Stimulated activated naive CD8-positive, alpha-beta T cell treated with anti-CD3 and anti-CD28 coated beads, Interleukin-15, Interleukin-2, amounts not matched to agents 100 ng/mL and 50 ng/mL, for 24 hours (primary cell): Measurements from ENCODE around the gene SETDB1.
A peak's percentile ranks its signal among the peaks of the same experiment; 100 is the strongest.
"Not testable (repeated sequence)": the region's sequence is repeated elsewhere in the genome, so short reads cannot be mapped to it uniquely, and the experiment has no call there.

ENCODE experiments used
- H3K27ac Mint-ChIP-seq: one replicate; pipeline ENCODE4 v1.8.0; 2021; ENCODE audit warnings: mild to moderate bottlenecking, mixed read lengths
- H3K27me3 Mint-ChIP-seq: one replicate; pipeline ENCODE4 v1.8.0; 2021; ENCODE audit warnings: mixed read lengths
- H3K36me3 Mint-ChIP-seq: one replicate; pipeline ENCODE4 v1.8.0; 2021; ENCODE audit warnings: low read depth, mixed read lengths
- H3K4me1 Mint-ChIP-seq: one replicate; pipeline ENCODE4 v1.8.0; 2021; ENCODE audit warnings: low read depth, mixed read lengths
- H3K4me3 Mint-ChIP-seq: one replicate; pipeline ENCODE4 v1.8.0; 2021; ENCODE audit warnings: mild to moderate bottlenecking, mixed read lengths
- H3K9me3 Mint-ChIP-seq: one replicate; pipeline ENCODE4 v1.8.0; 2021; ENCODE audit warnings: mixed read lengths

SETDB1 gene

DNA sequence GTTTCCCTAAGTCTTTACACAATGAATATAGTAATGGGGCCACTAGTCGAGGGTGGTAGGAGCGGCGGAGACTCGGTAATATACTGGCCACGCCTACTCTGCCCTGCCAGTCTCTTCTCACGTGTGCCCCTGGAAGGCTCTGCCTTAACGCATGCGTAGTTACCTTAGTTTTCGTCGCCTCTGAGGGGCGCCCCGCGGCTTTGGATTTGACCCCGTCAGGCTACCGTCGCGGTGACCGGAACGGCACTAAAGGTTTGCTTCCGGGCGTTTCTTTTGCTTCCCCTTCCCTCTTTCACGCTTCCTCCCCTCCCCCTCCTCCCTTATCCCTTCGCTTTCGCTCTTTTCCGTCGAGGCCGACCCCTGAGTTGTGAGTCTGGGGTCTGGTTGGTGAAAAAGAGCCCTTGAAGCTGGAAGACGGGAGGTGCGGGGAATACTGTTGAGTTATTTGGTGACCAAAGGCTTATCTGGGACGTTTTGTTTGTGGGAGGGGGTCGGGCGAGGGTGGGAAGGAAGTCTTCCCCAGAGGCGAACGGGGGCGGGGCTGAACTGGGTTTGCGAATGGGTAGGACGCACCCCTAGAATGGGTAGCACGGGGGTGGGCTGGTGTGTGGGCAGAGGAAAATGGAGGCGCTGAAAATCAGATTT, at the start of gene SETDB1:
Gene SETDB1, plus strand, starts transcription at position 267 of the 645 bp plus-strand sequence. CDS start 1,352 bp downstream, outside the sequence.
- peaks cover 38% of the 10 kb centered on the region for H3K36me3 Mint-ChIP-seq
- H3K4me3 Mint-ChIP-seq = peak within 1 kb of the TSS; percentile 96
- H3K27ac Mint-ChIP-seq = peak within 1 kb of the TSS; percentile 95

DNA sequence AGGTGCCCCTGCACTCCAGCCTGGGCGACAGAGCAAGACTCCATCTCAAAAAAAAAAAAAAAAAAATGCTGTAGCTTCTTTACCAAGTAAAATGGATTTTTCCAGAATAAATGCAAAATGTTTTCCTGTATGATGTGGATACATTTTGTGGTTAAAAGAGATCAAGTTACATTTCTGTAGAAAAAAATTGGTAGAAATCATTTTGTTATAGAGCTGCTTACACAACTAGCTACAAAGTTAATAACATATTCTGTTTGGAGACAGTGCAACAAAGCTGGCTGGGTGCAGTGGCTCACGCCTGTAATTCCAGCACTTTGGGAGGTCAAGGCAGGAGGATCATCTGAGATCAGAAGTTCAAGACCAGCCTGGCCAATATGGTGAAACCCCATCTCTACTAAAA, 47.2 kb upstream of the SETDB1 start:
- not testable (repeated sequence) for H3K36me3 Mint-ChIP-seq, H3K27me3 Mint-ChIP-seq, H3K27ac Mint-ChIP-seq, H3K9me3 Mint-ChIP-seq, H3K4me3 Mint-ChIP-seq
- peaks cover 46% of the 10 kb centered on the region for H3K4me1 Mint-ChIP-seq

More for the DNA sequence above, at the start of gene SETDB1:
- no peaks in the 10 kb centered on the region for H3K9me3 Mint-ChIP-seq
- H3K27me3 Mint-ChIP-seq = no peaks in the 10 kb centered on the region
- peaks cover 44% of the 10 kb centered on the region for H3K4me1 Mint-ChIP-seq

DNA sequence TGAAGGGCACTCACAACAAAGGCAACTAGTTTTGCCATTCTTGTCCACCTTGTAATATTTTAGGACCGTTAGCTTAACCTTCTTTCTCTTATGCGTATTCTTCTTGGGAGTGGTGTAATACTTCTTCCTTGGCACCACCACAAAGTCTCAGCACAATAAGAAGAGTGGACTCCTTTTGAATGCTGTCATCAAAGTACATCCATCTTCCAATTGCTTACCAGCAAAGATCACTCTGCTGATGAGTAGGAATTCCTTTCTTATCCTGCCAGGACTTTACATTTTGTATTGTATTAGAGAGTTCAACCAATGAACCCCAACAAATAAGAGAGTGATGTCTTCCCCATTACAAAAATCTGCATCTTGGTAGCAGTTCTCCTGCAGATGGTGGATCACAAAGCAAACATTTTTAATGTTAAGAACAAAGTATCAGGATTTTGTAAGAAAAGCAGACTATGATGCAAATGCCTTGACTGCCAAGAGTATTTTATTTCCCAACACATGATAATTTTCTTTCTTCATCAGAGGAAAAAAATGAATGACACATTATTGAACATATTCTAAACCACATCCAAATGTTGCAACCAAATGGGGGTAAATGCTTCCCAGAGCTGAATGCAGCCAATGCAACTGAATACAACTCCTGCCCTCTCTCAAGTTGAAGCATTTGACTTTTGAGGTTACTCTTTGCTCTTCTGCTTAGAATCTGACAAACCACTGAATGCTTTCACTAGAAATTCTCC, 44.7 kb upstream of the SETDB1 start:
- H3K4me3 Mint-ChIP-seq = no peak overlapping the region

DNA sequence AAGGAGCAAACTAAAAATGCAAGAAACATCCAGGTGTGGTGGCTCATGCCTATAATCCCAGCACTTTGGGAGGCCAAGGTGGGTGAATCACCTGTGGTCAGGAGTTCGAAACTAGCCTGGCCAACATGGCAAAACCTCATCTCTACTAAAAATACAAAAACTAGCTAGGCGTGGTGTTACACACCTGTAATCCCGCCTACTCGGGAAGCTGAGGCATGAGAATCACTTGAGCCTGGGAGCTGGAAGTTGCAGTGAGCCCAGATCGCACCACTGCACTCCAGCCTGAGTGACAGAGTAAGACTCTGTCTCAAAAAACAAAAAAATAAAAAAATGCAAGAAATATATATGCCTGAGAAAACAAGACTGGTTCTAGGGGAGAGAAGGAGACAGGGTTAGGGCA, 43.0 kb upstream of the SETDB1 start:
- H3K27me3 Mint-ChIP-seq, H3K9me3 Mint-ChIP-seq, H3K4me3 Mint-ChIP-seq, H3K27ac Mint-ChIP-seq, H3K36me3 Mint-ChIP-seq: not testable (repeated sequence)
- peaks cover 37% of the 10 kb centered on the region for H3K4me1 Mint-ChIP-seq

More for the DNA sequence above, 44.7 kb upstream of the SETDB1 start:
- Mint-ChIP-seq H3K4me1 (peaks cover 31% of the 10 kb centered on the region), H3K36me3 (no peaks in the 10 kb centered on the region), H3K27ac (no peak overlapping the region), H3K27me3 (no peaks in the 10 kb centered on the region), H3K9me3 (no peaks in the 10 kb centered on the region)

DNA sequence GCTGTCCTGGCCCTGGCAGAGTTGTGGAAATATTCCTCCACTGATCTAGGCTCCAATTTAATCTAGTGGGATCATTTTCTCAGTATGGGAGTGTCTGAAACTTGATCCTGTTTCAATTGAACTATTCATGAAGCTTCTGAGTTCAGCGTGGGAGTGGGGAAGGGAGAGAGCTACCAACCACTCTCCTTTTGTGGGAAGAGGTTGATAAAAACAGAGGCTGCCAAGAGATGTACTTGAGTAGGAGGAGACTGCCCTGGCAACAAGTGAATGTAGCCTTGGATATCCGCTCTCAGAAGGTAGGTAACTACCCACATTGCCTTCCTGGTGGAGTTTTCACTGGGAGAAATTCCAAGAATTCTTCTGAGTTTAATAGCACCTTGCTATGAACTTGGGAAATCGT, 39.1 kb upstream of the SETDB1 start, which contains the start of gene CTXND2:
Gene CTXND2, plus strand, starts transcription at position 119 of the 400 bp plus-strand sequence. CDS start 25,179 bp downstream, outside the sequence.
- Mint-ChIP-seq H3K9me3 (no peaks in the 10 kb centered on the region), H3K4me3 (no peak within 1 kb of the TSS), H3K27me3 (no peaks in the 10 kb centered on the region), H3K27ac (no peak within 1 kb of the TSS), H3K4me1 (peaks cover 60% of the 10 kb centered on the region), H3K36me3 (no peaks in the 10 kb centered on the region)

DNA sequence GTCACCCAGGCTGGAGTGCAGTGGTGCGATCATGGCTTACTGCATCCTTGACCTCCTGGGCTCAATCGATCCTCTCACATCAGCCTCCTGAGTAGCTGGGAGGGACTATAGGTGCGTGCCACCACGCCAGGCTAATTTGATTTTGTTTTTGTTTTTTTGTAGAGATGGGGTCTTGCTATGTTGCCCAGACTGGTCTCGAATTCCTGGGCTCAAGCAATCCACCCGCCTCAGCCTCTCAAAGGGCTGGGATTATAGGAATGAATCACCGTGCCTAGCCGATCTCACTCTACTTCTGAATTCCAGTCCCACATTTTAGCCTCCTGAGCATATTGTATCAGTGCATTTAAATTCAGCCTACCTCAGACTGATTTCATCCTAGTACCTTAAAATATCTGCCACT, 37.4 kb upstream of the SETDB1 start:
- H3K27ac Mint-ChIP-seq = peak overlapping the region; percentile 51
- H3K4me1 Mint-ChIP-seq = peaks cover 48% of the 10 kb centered on the region
- no peaks in the 10 kb centered on the region for H3K36me3 Mint-ChIP-seq
- no peaks in the 10 kb centered on the region for H3K27me3 Mint-ChIP-seq
- no peak overlapping the region for H3K4me3 Mint-ChIP-seq
- H3K9me3 Mint-ChIP-seq = no peaks in the 10 kb centered on the region

DNA sequence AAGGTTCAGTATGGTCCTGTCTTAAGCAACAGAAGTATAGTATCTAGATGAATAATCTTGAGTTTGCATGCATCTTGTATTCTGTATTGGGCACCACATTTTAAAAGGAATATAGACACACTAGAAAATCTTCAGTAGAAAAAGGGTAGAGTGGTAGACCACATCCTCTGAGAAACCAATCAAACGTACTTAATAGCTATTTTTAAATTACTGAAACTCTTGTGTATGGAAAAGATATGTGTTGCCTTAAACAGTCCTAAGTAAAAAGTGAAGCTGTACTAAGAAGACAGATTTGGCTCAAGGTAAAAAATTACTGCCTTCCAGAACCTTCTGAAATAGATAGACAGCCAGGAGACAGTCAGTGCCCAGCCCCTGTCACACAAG, 36.1 kb upstream of the SETDB1 start:
- Mint-ChIP-seq H3K4me3 (peak overlapping the region; percentile 57), H3K4me1 (peaks cover 44% of the 10 kb centered on the region), H3K36me3 (no peaks in the 10 kb centered on the region), H3K27me3 (no peaks in the 10 kb centered on the region), H3K27ac (peak overlapping the region; percentile 93), H3K9me3 (no peaks in the 10 kb centered on the region)

DNA sequence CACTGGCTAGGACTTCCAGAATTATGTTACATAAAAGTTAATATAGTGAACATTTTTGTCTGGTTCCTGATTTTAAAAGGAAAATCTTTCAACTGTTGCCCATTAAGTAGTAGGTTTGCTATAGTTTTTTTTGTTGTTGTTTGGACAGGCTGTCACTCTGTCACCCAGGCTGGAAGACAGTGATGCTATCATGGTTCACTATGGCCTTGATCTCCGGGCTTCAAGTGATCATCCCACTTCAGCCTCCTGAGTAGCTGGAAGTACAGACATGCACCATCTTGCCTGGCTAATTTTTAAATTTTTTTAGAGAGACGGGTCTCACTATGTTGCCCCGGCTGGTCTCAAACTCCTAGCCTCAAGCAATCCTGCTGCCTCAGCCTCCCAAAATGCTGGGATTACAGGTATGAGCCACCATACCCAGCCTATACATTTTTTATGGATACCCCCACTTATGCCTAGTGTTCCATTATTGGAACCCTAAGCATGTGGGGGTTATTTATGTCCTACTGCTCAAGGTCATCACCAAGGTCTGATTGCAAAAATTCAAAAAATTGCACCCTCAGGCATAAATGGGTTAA, 32.7 kb upstream of the SETDB1 start:
- Mint-ChIP-seq H3K27me3 (peaks cover 3% of the 10 kb centered on the region), H3K4me3 (no peak overlapping the region), H3K4me1 (peaks cover 44% of the 10 kb centered on the region), H3K36me3 (no peaks in the 10 kb centered on the region), H3K27ac (no peak overlapping the region), H3K9me3 (no peaks in the 10 kb centered on the region)

DNA sequence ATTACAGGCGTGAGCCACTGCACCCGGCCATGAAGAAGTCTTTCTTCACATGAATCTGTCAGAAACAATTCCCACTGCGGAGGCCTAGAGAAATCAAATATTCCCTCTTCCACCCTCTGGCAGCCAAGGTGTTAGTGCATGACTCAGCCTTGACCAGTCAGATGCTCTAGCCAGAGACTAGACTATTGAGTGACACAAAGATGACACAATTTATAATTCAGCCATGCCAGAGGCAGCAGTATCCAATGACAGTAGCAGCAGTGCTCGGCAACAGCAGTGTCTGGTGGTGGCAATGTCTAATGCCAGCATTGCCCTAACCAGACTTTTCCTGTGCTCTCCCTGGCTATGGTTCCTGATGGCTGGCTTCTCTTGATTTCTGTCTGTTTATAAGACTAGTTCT, 30.5 kb upstream of the SETDB1 start:
- H3K36me3 Mint-ChIP-seq = no peaks in the 10 kb centered on the region
- H3K27ac Mint-ChIP-seq = no peak overlapping the region
- peaks cover 24% of the 10 kb centered on the region for H3K4me1 Mint-ChIP-seq
- no peak overlapping the region for H3K4me3 Mint-ChIP-seq
- peaks cover 3% of the 10 kb centered on the region for H3K27me3 Mint-ChIP-seq
- no peaks in the 10 kb centered on the region for H3K9me3 Mint-ChIP-seq

DNA sequence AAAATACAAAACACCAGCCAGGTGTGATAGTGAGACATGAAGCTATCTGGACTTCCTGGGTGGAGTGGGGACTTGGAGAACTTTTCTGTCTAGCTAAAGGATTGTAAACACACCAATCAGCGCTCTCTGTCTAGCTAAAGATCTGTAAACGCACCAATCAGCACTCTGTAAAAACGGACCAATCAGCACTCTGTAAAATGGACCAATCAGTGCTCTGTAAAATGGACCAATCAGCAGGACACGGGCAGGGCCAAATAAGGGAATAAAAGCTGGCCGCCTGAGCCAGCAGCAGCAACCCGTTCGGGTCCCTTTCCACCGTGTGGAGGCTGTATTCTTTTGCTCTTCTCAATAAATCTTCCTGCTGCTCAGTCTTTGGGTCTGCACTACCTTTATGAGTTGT, 26.4 kb upstream of the SETDB1 start:
- H3K27ac Mint-ChIP-seq, H3K27me3 Mint-ChIP-seq, H3K4me3 Mint-ChIP-seq, H3K36me3 Mint-ChIP-seq, H3K9me3 Mint-ChIP-seq: not testable (repeated sequence)
- H3K4me1 Mint-ChIP-seq = peaks cover 11% of the 10 kb centered on the region

DNA sequence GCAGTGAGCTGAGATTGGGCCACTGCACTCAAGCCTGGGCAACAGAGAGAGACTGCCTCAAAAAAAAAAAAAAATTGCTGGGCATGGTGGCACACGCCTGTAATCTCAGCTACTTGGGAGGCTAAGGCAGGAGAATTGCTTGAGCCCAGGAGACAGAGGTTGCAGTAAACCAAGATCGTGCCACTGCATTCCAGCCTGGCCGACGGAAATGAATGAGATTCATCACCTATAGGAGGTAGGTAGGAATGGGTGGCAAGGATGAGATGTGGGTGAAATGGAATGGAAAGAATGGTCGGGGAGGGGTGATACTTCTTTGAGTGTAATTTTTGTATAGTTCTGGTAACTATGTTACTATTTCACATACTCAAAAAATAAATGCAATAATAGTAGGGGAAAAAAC, 23.8 kb upstream of the SETDB1 start:
- H3K36me3 Mint-ChIP-seq = no peaks in the 10 kb centered on the region
- H3K4me3 Mint-ChIP-seq = no peak overlapping the region
- H3K27me3 Mint-ChIP-seq = no peaks in the 10 kb centered on the region
- H3K9me3 Mint-ChIP-seq = no peaks in the 10 kb centered on the region
- H3K4me1 Mint-ChIP-seq = peaks cover 13% of the 10 kb centered on the region
- no peak overlapping the region for H3K27ac Mint-ChIP-seq

DNA sequence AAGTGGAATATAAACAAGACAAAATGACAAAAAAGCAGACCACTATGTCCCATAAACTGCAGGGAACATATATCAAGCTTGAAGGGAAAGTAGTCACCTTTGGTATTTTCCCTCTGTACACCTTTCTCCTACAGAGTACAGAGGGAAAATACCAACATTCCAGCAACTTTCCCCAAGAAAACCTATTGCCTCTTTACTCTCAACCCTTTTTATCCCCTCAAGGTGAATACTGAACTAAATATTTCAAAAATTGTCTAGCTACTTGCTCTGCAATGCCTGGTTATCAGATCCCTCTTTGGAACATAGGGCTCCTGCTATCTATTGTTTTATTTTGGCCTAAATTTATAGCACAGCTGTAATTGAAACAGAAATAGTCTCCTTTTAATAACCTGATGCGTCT, 23.4 kb upstream of the SETDB1 start:
- H3K4me1 Mint-ChIP-seq = peaks cover 16% of the 10 kb centered on the region
- H3K4me3 Mint-ChIP-seq = no peak overlapping the region
- no peaks in the 10 kb centered on the region for H3K27me3 Mint-ChIP-seq
- H3K27ac Mint-ChIP-seq = no peak overlapping the region
- H3K36me3 Mint-ChIP-seq = no peaks in the 10 kb centered on the region
- no peaks in the 10 kb centered on the region for H3K9me3 Mint-ChIP-seq

DNA sequence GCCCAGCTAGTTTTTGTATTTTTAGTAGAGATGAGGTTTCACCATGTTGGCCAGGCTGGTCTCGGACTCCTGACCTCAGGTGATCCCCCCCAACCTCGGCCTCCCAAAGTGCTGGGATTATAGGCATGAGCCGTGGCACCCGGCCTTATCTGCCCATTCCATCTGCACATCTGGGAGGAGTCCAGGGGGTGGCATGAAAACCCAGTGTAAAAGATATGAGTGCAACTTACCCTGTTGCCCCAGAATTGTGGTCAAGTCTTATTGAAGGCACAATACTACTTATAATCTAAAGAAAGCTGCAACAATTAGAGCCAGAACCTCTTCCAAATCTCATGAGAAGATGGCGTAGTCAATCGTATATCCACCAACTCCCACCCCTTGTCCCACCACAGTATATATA, 20.9 kb upstream of the SETDB1 start:
- no peaks in the 10 kb centered on the region for H3K27me3 Mint-ChIP-seq

DNA sequence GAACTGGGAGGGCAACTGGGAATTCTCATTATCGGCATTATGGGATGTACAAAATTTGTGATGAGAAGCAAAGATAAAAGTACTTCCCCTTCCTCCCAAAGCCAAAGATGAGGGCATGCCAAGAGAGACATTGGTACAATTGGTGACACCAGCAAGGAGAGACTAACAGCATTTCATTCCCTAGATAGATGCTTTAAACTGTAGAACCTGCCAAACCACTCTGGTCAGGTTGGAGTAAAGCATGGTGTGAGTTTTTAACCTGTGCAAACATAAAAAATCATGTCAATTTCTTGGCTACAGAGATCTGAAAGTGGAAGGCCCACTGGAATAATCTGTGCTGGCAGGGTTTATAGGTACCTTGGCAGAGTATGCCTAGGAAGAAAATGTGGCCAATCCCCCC, 19.8 kb upstream of the SETDB1 start:
- Mint-ChIP-seq H3K36me3 (no peaks in the 10 kb centered on the region), H3K27ac (no peak overlapping the region), H3K9me3 (no peaks in the 10 kb centered on the region), H3K4me3 (no peak overlapping the region), H3K4me1 (peaks cover 26% of the 10 kb centered on the region), H3K27me3 (no peaks in the 10 kb centered on the region)

More for the DNA sequence above, 20.9 kb upstream of the SETDB1 start:
- no peak overlapping the region for H3K4me3 Mint-ChIP-seq
- no peak overlapping the region for H3K27ac Mint-ChIP-seq
- H3K36me3 Mint-ChIP-seq = no peaks in the 10 kb centered on the region
- peaks cover 26% of the 10 kb centered on the region for H3K4me1 Mint-ChIP-seq
- no peaks in the 10 kb centered on the region for H3K9me3 Mint-ChIP-seq

DNA sequence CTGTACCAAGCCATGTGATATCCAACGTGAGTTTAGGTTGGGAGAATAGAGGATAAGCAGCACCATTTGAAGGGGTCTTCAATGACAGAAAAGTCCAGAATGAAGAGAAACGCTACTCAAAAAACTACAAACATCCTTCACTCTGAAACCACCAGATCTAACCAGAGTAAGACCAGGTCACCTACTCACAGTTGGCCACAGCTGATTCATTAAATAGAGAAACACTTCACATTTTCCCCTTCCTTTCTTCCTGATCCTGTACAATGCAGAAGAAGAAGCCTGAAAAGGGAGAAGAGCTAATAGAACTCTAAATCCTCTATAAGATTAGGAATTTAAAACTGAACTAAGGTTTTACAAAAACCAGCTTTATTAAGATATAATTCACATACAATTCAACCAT, 19.4 kb upstream of the SETDB1 start:
- Mint-ChIP-seq H3K4me1 (peaks cover 26% of the 10 kb centered on the region), H3K36me3 (no peaks in the 10 kb centered on the region), H3K9me3 (no peaks in the 10 kb centered on the region), H3K27ac (no peak overlapping the region), H3K27me3 (no peaks in the 10 kb centered on the region), H3K4me3 (peak overlapping the region; percentile 13)
